CD4-positive, alpha-beta memory T cell (primary cell): ENCODE measurements around the gene IRX4. TPM values are rescaled to one million over a fixed set of nuclear protein-coding genes. Genes with fewer than 3 reads are reported as not detected.

Experiments
- CTCF ChIA-PET: fragments of 350-600 bp; sonication (Branson Sonifier 250); formaldehyde crosslinking; loops from one replicate; lab custom pipeline; 2021; ENCODE audit warnings: inconsistent platforms; ENCODE audit not compliant: partially characterized antibody; lab: Charles Lee
- POLR2A ChIA-PET: fragments of 350-600 bp; sonication (Branson Sonifier 250); formaldehyde crosslinking; loops from one replicate; lab custom pipeline; 2021; ENCODE audit not compliant: partially characterized antibody; lab: Charles Lee
- DNase-seq, 5 donors: peaks; one replicate each; pipeline versions ENCODE4 v3.0.0 to v3.0.0-alpha.2; 2020 to 2022; ENCODE audit warnings: mixed read lengths in 1 of 5
- H3K27ac ChIP-seq: one replicate; pipeline ENCODE4 v1.7.0; 2013; ENCODE audit warnings: low read depth, low read length
- H3K27me3 ChIP-seq: 2 replicates; pipeline ENCODE4 v1.7.0; 2013; ENCODE audit warnings: mild to moderate bottlenecking, low read length, moderate library complexity; ENCODE audit not compliant: insufficient read depth
- H3K36me3 ChIP-seq: 2 replicates; pipeline ENCODE4 v1.7.0; 2013; ENCODE audit warnings: mild to moderate bottlenecking, low read length, moderate library complexity; ENCODE audit not compliant: insufficient read depth
- H3K4me1 ChIP-seq: 2 replicates; pipeline ENCODE4 v1.7.0; 2013; ENCODE audit warnings: mild to moderate bottlenecking, low read length, moderate library complexity; ENCODE audit not compliant: insufficient read depth
- H3K4me3 ChIP-seq, 2 donors: one replicate each; pipeline ENCODE4 v1.7.0; 2013; ENCODE audit warnings: low read length in 2 of 2, mild to moderate bottlenecking in 1 of 2
- H3K9me3 ChIP-seq, 2 donors: one replicate each; pipeline ENCODE4 v1.7.0; 2013; ENCODE audit warnings: low read length in 2 of 2, control low read depth in 1 of 2; ENCODE audit not compliant: control insufficient read depth in 1 of 2
- H3K27ac Mint-ChIP-seq, 7 donors: one replicate each; pipeline ENCODE4 v1.8.0; 2020 to 2021; ENCODE audit warnings: mixed read lengths in 7 of 7, mild to moderate bottlenecking in 6 of 7, inconsistent platforms in 3 of 7, moderate library complexity in 3 of 7
- H3K27me3 Mint-ChIP-seq, 2 donors: one replicate each; pipeline ENCODE4 v1.8.0; 2020 to 2021; ENCODE audit warnings: mixed read lengths in 2 of 2
- H3K36me3 Mint-ChIP-seq, 2 donors: one replicate each; pipeline ENCODE4 v1.8.0; 2020 to 2021; ENCODE audit warnings: mixed read lengths in 2 of 2, inconsistent platforms in 1 of 2, mild to moderate bottlenecking in 1 of 2
- H3K4me1 Mint-ChIP-seq, 4 donors: one replicate each; pipeline ENCODE4 v1.8.0; 2020 to 2021; ENCODE audit warnings: mixed read lengths in 4 of 4, mild to moderate bottlenecking in 1 of 4
- H3K4me3 Mint-ChIP-seq, 8 donors: one replicate each; pipeline ENCODE4 v1.8.0; 2020 to 2021; ENCODE audit warnings: mixed read lengths in 8 of 8, mild to moderate bottlenecking in 7 of 8, moderate library complexity in 6 of 8, inconsistent platforms in 3 of 8
- H3K9me3 Mint-ChIP-seq, 8 donors: one replicate each; pipeline ENCODE4 v1.8.0; 2020 to 2021; ENCODE audit warnings: mixed read lengths in 8 of 8, mild to moderate bottlenecking in 5 of 8, inconsistent platforms in 3 of 8, moderate library complexity in 1 of 8
- intact Hi-C: fragments of 100-400 bp; cut with micrococcal nuclease; formaldehyde crosslinking; loops from one replicate; pipeline ENCODE4 v1.15.1; 2023
- polyA plus RNA-seq, 2 donors: library from polyadenylated mRNA; unstranded; fragments of 300-500 nt; fragmentation: Illumina TruSeq; gene quantifications; one replicate each; pipeline ENCODE4 v1.2.3, GENCODE V29; 2021
- total RNA-seq, 2 experiments: library from RNA; stranded (reverse); gene quantifications; one replicate each; pipeline ENCODE4 v1.2.3, GENCODE V29; 2021

IRX4 gene
- not detected for total RNA-seq
- polyA plus RNA-seq = not detected

DNA sequence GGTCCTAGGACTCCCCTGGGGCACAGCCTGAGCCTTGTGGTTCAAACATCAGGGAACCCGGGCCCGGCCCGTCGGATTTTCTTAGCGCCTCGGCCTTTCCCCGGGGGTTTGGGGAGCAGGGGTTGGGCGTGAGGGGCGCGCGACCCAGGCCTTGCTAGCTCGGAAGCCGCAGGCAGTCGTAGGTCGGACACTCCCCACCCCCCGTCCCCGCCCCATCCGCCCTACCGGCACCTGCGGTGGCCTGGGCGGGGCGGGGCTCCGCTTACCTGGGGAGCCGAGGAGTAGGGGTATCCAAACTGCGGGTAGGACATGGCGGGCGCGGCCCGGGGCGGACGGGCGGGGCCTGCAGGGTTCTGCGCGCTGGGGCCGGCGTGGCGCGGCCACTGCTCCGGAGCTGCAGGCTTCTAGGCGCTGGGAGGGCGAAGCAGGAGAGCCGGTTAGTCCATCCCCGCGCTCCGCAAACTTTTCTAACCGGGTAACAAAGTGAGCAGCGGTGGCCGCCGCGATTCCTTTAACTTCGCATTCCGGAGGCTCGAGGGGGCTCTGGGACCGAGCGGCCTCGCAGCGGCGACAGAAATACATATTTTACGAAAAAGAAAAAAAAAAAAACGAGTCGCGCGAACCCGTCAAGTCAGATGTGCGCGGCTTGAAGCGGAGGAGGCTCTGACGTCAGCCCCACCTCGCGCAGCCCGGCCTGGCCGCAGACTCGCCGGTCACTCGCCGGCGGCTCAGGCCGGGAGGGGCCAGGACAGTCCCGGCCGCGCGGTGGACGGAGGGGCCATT is at the start of gene IRX4:
Gene IRX4 (minus strand): TSS at position 589 of the 783 bp plus-strand sequence. CDS start 278 bp downstream, at position 311.
- intact Hi-C loops = no loop called here
- no peaks in the 10 kb centered on the region for H3K36me3 ChIP-seq
- H3K27me3 ChIP-seq = peaks cover 13% of the 10 kb centered on the region
- no peak within 1 kb of the TSS for H3K27ac ChIP-seq
- H3K9me3 ChIP-seq = no peaks in the 10 kb centered on the region
- no peak for DNase-seq
- H3K27me3 Mint-ChIP-seq = peaks cover 24 to 29% of the 10 kb centered on the region in 2 donors
- POLR2A ChIA-PET = no interaction called here
- H3K4me1 ChIP-seq = no peaks in the 10 kb centered on the region
- no peak within 1 kb of the TSS for H3K4me3 ChIP-seq
- no peak within 1 kb of the TSS for H3K27ac Mint-ChIP-seq
- peaks cover 0 to 2% (median 0%) of the 10 kb centered on the region in 8 donors for H3K9me3 Mint-ChIP-seq
- H3K36me3 Mint-ChIP-seq = no peaks in the 10 kb centered on the region
- CTCF ChIA-PET = no interaction called here
- H3K4me1 Mint-ChIP-seq = peaks cover 3 to 18% (median 7%) of the 10 kb centered on the region in 4 donors
- H3K4me3 Mint-ChIP-seq = peak within 1 kb of the TSS in 4 of 8 donors; percentile 6 to 52 (median 26)

GRCh38 chr5:1931604-1932231 is 49.0 kb upstream of the IRX4 start:
- intact Hi-C loops = no loop called here
- no peak overlapping the region for H3K27ac ChIP-seq
- no peaks in the 10 kb centered on the region for H3K27me3 ChIP-seq
- H3K36me3 Mint-ChIP-seq = no peaks in the 10 kb centered on the region
- H3K4me1 Mint-ChIP-seq = peaks cover 0 to 3% (median under 1%) of the 10 kb centered on the region in 4 donors
- H3K27me3 Mint-ChIP-seq = peaks cover 10 to 18% of the 10 kb centered on the region in 2 donors
- CTCF ChIA-PET = no interaction called here
- no peak overlapping the region for H3K4me3 Mint-ChIP-seq
- H3K4me1 ChIP-seq = no peaks in the 10 kb centered on the region
- no peaks in the 10 kb centered on the region for H3K36me3 ChIP-seq
- no peak for DNase-seq
- POLR2A ChIA-PET = no interaction called here
- H3K9me3 ChIP-seq = no peaks in the 10 kb centered on the region
- no peak overlapping the region for H3K4me3 ChIP-seq
- H3K27ac Mint-ChIP-seq = no peak overlapping the region
- no peaks in the 10 kb centered on the region for H3K9me3 Mint-ChIP-seq

DNA sequence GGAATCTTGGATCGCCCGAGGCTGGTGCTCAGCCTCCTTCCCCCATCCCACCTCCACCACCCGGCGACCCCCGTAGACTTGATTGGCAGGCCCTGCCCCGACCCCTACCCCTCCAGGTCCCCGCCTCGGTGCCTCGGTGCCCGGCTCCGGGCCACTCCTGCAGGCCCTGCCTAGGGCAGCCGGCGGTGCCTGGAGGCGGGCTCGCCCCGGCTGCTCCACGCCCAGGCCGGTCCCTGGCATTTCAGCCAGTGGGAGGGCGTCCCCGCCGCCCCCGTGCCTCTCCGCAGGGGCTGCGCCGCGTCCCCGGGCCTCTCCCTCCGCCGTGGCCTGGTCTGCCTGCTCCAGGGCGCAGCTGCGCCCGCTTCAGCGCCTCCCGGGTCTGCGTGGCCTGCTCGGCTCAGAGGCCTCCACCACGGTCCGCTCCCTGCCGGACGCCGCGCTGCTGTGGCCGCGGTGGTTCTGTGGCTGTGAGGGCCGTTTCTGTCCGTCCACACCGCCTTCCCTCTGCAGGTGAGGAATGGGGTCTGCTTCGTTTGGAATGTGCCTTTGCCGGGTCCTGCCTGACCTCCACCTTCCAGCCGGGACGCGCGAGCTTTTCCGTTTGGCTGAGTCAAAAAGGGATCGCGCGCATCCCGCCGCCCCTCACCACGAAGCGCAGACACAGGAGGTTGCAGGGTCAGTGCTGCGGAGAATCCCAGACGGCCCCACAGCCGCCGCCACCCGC is 48.3 kb upstream of the IRX4 start:
- H3K9me3 ChIP-seq = no peaks in the 10 kb centered on the region
- POLR2A ChIA-PET = no interaction called here
- H3K27me3 ChIP-seq = no peaks in the 10 kb centered on the region
- no peaks in the 10 kb centered on the region for H3K36me3 Mint-ChIP-seq
- CTCF ChIA-PET = no interaction called here
- DNase-seq = no peak
- no peak overlapping the region for H3K27ac ChIP-seq
- H3K27me3 Mint-ChIP-seq = peaks cover 8 to 13% of the 10 kb centered on the region in 2 donors
- no peak overlapping the region for H3K4me3 Mint-ChIP-seq
- H3K27ac Mint-ChIP-seq = no peak overlapping the region
- peaks cover 0 to 3% (median under 1%) of the 10 kb centered on the region in 4 donors for H3K4me1 Mint-ChIP-seq
- intact Hi-C loops = no loop called here
- H3K36me3 ChIP-seq = no peaks in the 10 kb centered on the region
- no peak overlapping the region for H3K4me3 ChIP-seq
- H3K4me1 ChIP-seq = no peaks in the 10 kb centered on the region
- H3K9me3 Mint-ChIP-seq = no peaks in the 10 kb centered on the region

- Histone ChIP-seq H3K27me3 (no peaks in the 10 kb centered on the region), H3K9me3 (no peaks in the 10 kb centered on the region), H3K27ac (no peak overlapping the region), H3K4me3 (no peak overlapping the region), H3K4me1 (no peaks in the 10 kb centered on the region), H3K36me3 (no peaks in the 10 kb centered on the region)
- Mint-ChIP-seq H3K9me3 (no peaks in the 10 kb centered on the region), H3K4me3 (no peak overlapping the region), H3K27me3 (peaks cover 8 to 13% of the 10 kb centered on the region in 2 donors), H3K4me1 (peaks cover 0 to 3% (median under 1%) of the 10 kb centered on the region in 4 donors), H3K36me3 (no peaks in the 10 kb centered on the region), H3K27ac (no peak overlapping the region)
- DNase-seq = no peak
- ChIA-PET POLR2A (no interaction called here), CTCF (no interaction called here)
- intact Hi-C loops = no loop called here
Observed at GRCh38 chr5:1930501-1930879, 47.8 kb upstream of the IRX4 start.

GRCh38 chr5:1929108-1929991 is 46.6 kb upstream of the IRX4 start:
- Mint-ChIP-seq H3K9me3 (no peaks in the 10 kb centered on the region), H3K27me3 (peaks cover 5 to 7% of the 10 kb centered on the region in 2 donors), H3K4me1 (peaks cover 0 to 3% (median under 1%) of the 10 kb centered on the region in 4 donors), H3K4me3 (no peak overlapping the region), H3K27ac (no peak overlapping the region), H3K36me3 (no peaks in the 10 kb centered on the region)
- no peaks in the 10 kb centered on the region for H3K4me1 ChIP-seq
- no peaks in the 10 kb centered on the region for H3K36me3 ChIP-seq
- H3K27me3 ChIP-seq = no peaks in the 10 kb centered on the region
- no peaks in the 10 kb centered on the region for H3K9me3 ChIP-seq
- CTCF ChIA-PET = no interaction called here
- POLR2A ChIA-PET = no interaction called here
- H3K27ac ChIP-seq = no peak overlapping the region
- intact Hi-C loops = no loop called here
- DNase-seq = no peak
- H3K4me3 ChIP-seq = no peak overlapping the region

DNA sequence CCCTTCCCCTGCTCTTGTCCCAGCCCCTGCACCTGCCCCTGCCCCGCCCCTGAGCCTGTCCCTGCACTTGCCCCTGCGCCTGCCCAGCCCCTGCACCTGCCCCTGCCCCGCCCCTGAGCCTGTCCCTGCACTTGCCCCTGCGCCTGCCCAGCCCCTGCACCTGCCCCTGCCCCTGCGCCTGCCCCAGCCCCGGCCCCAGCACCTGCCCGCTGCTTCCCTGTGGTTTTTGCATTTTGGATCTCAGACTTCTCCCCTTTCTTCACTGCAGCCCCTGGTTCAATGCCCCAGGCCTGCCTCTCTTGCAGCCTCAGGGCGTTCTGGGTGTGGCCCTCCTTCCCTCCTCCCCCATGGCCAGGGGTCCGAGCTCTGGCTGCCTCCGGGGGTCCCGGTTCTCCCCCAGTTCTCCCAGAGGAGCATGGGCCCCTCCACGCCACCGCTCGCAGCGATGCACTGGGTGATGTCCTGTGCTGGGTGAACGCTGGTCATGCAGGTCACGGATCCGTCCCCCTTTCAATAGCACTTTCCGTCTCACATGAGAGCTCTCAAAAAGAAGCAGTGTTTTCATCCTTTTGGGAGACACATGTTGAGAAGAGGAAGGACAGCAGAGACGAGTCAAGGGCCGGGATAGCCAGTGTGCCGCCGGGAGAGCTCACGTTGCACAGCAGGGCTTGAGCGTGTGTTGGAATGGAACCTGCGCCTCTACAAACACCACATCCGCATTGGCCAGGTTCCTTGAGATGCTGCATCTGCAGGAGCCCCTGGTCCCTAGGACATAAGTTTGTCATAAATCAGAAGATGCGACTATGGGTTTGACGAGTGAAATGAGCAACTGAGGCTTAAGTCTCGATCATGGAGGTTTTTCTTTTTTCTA is 44.0 kb upstream of the IRX4 start:
- CTCF ChIA-PET = no interaction called here
- H3K27me3 Mint-ChIP-seq = peaks cover 2 to 6% of the 10 kb centered on the region in 2 donors
- no peaks in the 10 kb centered on the region for H3K9me3 ChIP-seq
- H3K4me3 Mint-ChIP-seq = no peak overlapping the region
- no peaks in the 10 kb centered on the region for H3K36me3 Mint-ChIP-seq
- no peaks in the 10 kb centered on the region for H3K4me1 ChIP-seq
- POLR2A ChIA-PET = no interaction called here
- H3K27me3 ChIP-seq = no peaks in the 10 kb centered on the region
- H3K4me1 Mint-ChIP-seq = peaks cover 0 to under 1% (median 0%) of the 10 kb centered on the region in 4 donors
- no peak overlapping the region for H3K27ac ChIP-seq
- intact Hi-C loops = no loop called here
- no peak overlapping the region for H3K27ac Mint-ChIP-seq
- H3K4me3 ChIP-seq = no peak overlapping the region
- H3K9me3 Mint-ChIP-seq = no peaks in the 10 kb centered on the region
- no peaks in the 10 kb centered on the region for H3K36me3 ChIP-seq
- no peak for DNase-seq
